HG02642 (cell line): ENCODE measurements around the gene PPIF.

Experiments used
- ATAC-seq: cut with Tn5 transposase; IDR thresholded peaks from one replicate; pipeline ENCODE4 v1.9.1; 2021; ENCODE audit warnings: mild to moderate bottlenecking; ENCODE audit not compliant: unreplicated experiment, poor library complexity

PPIF gene

DNA sequence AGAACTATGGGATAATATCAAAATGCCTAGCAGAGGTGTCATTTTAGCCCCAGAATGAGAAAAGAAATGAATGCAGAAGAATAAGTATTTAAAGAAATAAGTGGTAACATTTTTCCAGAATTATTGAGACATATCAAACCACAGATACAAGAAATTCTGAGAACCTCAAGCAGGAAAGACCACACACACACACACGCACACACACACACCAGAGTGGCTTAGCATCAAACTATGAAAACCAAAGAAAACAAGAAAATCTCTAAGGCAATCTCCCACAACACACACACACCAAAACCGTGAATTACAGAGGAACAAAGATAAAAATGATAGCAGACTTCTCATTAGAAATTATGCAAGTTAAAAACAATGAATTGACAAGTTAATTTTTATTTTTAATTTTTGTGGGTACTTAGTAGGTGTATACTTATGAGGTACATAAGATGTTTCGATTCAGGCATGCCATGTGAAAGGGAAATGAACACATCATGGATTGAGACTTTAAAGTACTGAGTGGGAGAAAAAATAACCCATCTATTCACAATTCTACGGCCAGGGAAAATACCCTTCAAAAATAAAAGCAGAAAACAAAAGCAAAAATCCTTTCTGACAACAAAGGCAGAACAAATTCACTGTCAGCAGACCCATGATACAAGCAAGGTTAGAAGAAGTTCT lies 14.6 kb downstream of the PPIF start:
- no peak for ATAC-seq

DNA sequence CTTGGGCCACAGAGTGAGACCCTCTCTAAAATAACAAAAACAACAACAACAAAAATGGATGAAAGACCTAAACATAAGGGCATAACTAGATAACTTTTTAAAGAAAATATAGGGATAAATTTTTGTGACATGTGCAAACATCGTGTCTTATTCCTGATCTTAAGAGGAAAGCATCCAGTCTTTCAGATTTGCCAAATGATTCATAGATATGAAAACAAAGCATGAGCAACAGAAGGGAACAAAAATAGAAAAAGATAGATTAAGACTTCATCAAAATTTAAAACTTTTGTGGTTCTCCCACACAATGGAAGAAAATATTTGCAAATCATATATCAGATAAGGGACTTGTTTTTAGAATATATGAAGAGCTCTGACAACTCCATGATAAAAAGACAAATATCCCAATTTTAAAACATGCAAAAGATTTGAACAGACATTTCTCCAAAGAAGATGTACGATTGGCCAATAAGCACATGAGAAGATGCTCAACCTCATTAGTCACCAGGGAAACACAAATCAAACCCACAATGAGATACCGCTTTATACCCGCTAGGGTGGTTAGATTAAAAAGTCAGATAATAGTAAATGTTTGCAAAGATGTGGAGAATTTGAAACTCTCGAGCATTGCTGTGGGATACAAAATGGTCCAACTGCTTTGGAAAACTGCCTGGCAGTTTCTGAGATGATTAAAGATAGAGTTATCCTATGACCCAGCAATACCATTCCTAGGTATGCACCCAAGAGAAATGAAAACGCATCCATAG lies 20.3 kb downstream of the PPIF start:
- ATAC-seq: no peak

- no peak for ATAC-seq
Observed at GRCh38 chr10:79372871-79373270, 25.6 kb downstream of the PPIF start.

GRCh38 chr10:79374312-79375191 lies 27.3 kb downstream of the PPIF start:
- ATAC-seq: peak; percentile 68

- no peak for ATAC-seq
Observed at GRCh38 chr10:79375321-79376077, 28.2 kb downstream of the PPIF start.

GRCh38 chr10:79376078-79376628 lies 28.9 kb downstream of the PPIF start:
- no peak for ATAC-seq

GRCh38 chr10:79376751-79377556 lies 29.7 kb downstream of the PPIF start:
- ATAC-seq: no peak

DNA sequence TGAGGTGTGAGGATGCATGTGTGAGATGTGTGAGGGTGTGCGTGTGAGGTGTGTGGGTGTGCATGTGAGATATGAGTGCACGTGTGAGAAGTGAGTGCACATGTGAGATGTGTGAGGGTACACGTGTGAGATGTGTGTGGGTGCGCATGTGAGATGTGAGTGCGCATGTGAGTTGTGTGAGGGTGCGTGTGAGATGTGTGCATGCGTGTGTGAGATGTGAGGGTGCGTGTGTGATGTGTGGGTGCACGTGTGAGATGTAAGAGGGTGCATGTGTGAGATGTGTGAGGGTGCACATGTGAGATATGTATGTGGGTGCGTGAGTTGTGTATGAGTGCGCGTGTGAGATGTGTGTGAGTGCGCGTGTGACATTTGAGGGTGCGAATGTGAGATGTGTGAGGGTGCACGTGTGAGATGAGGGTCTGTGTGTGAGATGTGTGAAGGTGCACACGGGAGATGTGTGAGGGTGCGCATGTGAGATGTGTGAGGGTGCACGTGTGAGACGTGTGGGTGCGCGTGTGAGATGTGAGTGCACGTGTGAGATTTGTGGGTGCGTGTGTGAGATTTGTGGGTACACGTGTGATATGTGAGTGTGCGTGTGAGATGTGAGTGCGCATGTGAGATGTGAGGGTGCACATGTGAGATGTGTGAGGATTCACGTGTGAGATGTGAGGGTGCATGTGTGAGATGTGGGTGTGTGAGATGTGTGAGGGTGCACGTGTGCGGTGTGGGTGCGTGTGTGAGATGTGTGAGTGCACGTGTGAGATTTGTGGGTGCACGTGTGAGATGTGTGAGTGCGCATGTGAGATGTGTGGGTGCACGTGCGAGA lies 30.5 kb downstream of the PPIF start:
- no peak for ATAC-seq

DNA sequence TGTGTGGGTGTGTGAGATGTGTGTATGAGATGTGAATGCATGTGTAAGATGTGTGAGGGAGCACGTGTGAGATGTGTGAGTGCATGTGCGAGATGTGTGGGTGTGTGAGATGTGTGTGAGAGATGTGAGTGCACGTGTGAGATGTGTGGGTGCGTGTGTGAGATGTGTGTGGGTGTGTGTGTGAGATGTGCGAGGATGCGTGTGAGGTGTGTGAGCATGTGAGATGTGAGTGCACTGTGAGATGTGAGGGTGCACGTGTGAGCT lies 31.0 kb downstream of the PPIF start:
- ATAC-seq: no peak

DNA sequence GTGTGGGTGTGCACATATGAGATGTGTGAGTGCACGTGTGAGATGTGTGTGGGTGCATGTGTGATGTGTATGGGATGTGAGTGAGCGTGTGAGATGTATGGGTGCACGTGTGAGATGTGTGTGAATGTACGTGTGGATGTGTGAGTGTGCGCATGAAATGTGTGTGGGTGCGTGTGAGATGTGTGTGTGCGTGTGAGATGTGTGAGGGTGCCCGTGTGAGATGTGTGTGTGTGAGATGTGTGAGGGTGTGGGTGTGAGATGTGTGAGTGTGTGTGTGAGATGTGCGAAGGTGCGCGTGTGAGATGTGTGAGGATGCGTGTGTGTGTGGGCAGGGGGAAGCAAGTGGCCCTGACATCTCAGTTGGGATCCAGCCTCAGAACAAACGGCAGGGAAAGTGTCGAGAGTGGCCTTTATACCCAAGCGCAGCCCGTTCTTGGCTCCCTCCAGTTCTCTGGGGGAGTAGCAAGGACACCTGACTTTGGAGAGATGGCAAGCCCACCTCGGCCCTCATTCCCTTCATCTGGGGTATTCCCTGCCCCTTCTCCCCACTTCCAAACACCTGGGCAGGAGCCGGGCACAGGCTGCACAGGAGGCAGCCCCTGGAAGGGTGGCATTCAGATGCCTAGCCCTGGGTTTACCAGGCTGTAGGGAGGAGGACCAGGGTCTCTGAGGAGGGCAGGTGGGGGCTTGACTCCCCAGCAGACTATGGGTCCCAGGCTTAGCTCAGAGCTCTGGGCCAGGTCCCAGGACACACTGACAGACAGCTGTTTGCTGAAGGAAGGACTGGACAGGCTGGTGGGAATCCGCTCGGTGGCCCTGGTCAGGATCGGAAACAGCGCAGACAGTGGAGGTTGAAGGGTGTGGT lies 31.6 kb downstream of the PPIF start:
- ATAC-seq: no peak

DNA sequence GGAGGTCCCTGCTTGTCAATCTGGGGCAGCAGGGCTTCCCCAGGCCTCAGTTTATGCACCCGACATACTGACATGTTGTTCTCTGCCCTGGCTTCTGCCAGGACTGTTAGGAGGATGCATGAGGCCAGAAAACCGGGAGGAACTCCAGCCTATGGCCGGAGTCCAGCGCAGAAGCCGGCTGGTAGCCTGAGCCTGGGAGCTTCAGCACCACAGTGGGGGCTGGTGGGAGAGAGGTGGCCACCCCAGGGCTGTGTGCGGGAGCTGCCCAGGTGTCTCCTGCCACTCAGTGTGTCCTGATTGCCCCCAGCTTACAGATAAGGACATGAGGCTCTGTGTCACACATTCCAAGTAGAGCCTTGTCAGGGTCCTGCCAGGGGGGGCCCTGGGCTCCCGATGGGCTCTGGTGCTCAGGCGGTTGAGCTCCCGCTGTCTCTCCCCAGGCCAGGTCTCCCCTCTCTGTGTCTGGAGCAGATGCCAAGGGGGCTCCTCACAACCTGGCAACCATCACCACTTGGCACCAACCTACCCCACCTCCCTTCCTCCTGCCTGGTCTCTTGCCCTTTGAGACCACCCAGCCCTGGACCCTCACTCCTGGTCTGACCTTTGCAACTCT lies 32.3 kb downstream of the PPIF start:
- ATAC-seq: no peak

DNA sequence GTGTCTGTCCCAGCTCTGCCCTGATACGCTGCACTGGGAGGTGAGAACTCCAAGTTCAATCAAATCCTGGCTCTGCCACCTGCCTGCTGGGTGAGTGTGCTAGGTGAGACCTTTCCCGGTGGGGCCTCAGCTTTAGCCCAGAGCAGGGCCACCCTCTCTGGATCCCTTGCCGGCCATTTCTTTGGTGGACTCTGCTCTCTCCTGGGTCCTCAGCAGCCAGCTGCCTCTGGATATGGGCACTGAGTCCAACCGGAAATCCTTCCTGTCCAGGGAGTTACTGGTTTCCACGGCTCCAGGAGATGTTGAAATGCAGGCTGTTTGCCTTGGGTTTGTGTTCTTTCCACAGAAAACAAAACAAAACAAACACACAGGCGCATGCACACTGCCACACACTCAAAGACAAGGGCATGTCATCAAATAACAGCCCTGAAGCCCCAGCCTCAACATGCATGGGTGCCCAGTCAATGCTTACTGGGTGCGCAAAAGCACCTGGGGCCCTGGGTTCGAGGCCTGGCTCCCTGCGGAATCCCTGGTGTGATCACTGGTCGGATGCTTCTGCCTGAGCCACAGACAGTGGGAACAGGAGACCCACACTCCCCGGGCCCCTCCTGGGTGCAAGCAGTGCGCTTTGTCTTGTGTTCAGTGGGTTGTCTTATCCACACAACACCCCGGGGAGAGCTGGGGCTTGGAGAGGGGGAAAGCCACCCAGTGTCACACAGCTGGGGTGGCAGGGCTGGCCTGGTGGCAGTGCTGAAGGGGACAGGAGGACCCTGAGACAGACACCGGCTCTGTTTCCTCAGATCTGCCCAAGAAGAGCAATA lies 33.1 kb downstream of the PPIF start:
- no peak for ATAC-seq

GRCh38 chr10:79380946-79381721 lies 33.9 kb downstream of the PPIF start:
- ATAC-seq: no peak

DNA sequence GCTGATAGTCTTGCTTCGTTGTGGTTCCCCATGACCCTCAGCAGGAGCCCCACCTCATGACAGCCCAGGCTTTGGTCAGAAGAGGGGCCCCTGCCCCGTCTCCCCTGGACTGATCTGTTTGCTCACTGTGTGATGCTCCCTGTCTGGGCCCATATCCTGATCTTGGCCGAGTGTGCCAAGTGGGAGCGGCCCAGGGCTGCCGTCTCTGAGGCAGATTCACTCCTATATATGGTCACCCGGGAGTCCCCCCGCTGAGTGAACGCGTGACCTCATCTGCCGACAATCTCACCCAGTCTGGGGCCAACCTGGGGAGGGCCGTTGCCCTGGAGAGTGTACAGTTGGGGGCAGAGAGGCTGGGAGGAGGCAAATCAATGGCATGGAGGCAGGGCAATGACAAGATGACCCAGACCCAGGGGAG lies 34.5 kb downstream of the PPIF start:
- ATAC-seq: no peak

DNA sequence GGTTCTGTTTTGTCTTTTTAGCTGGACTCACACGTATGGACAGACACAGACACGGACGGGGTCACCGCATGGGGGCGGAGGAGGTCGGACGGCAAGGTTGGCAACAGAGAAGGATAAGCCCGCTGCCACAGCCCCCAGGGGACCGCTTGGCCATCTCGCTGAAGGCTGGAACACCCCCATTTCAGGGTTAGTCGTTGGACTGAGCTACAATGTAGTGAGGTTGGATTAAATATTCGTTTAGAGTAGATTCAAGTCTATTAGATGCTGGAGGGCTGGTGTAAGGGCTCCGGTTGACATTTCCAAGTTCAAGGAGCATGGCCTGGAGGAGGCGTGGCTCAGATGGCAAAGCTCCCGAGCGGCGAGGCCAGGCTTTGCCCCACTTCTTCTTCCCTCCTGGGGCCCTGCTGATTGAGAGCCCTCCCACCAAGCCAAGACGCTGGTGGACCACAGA lies 35.2 kb downstream of the PPIF start:
- ATAC-seq: no peak
